IMR-90 (cell line): ENCODE measurements around the gene CRACDL. TPM values are rescaled to one million over a fixed set of nuclear protein-coding genes. Genes with fewer than 3 reads are reported as not detected.
A peak's percentile ranks its signal among the peaks of the same experiment; 100 is the strongest.

Experiments used
- ATAC-seq: fragments of 200-7000 bp; cut with Tn5 transposase; 2 replicates; pipeline ENCODE4 v1.9.1; 2020; ENCODE audit warnings: low read depth, mild to moderate bottlenecking, moderate library complexity
- BruUV-seq: library from RNA; stranded (reverse); fragments of 400-500 nt; replicated peaks from 2 replicates; lab custom pipeline; 2021; lab: Mats Ljungman, UMichigan
- CTCF ChIA-PET: fragments of 300-600 bp; formaldehyde crosslinking; extraction: SDS; loops from one replicate; lab custom pipeline; 2021; ENCODE audit warnings: antibody characterized with exemption; lab: Yijun Ruan, JAX
- POLR2A ChIA-PET: fragments of 300-600 bp; sonication (Branson Sonifier 250); formaldehyde crosslinking; loops from one replicate; lab custom pipeline; 2022; ENCODE audit warnings: antibody characterized with exemption; ENCODE audit not compliant: unreplicated experiment; lab: Charles Lee
- DNase-seq: peaks from one replicate; pipeline ENCODE4 v3.0.0; 2013
- H2AFZ ChIP-seq: replicated peaks from 2 replicates; pipeline ENCODE3; 2013; ENCODE audit warnings: low read length, mild to moderate bottlenecking; ENCODE audit not compliant: poor library complexity
- H2AK5ac ChIP-seq: 2 replicates; pipeline ENCODE4 v1.6.1; 2013; ENCODE audit warnings: low read depth, low read length, inconsistent platforms
- H2AK9ac ChIP-seq: replicated peaks from 2 replicates; pipeline ENCODE3; 2013; ENCODE audit warnings: mild to moderate bottlenecking, low read depth, low read length, moderate library complexity; ENCODE audit not compliant: poor library complexity
- H2BK120ac ChIP-seq: 2 replicates; pipeline ENCODE4 v1.6.1; 2013; ENCODE audit warnings: low read depth, low read length, inconsistent platforms
- H2BK15ac ChIP-seq: 3 replicates; pipeline ENCODE4 v1.6.1; 2013; ENCODE audit warnings: low read depth, low read length, inconsistent platforms
- H2BK20ac ChIP-seq: 2 replicates; pipeline ENCODE4 v1.6.1; 2013; ENCODE audit warnings: low read depth, mild to moderate bottlenecking, inconsistent platforms, low read length, moderate library complexity
- H2BK5ac ChIP-seq: 2 replicates; pipeline ENCODE4 v1.6.1; 2013; ENCODE audit warnings: mild to moderate bottlenecking, low read depth, low read length, inconsistent platforms; ENCODE audit not compliant: poor library complexity, severe bottlenecking
- H3K14ac ChIP-seq: replicated peaks from 2 replicates; pipeline ENCODE4 v1.6.1; 2013; ENCODE audit warnings: low read depth, low read length, inconsistent platforms
- H3K18ac ChIP-seq: 2 replicates; pipeline ENCODE4 v1.6.1; 2013; ENCODE audit warnings: low read depth, low read length, control low read depth
- H3K23ac ChIP-seq: 2 replicates; pipeline ENCODE4 v1.6.1; 2013; ENCODE audit warnings: low read depth, low read length, inconsistent platforms
- H3K27ac ChIP-seq: 2 replicates; pipeline ENCODE4 v1.5.1; 2013; ENCODE audit warnings: mild to moderate bottlenecking, control low read depth, low read length; ENCODE audit not compliant: insufficient read depth
- H3K27me3 ChIP-seq: 2 replicates; pipeline ENCODE4 v1.6.1; 2013; ENCODE audit warnings: low read length; ENCODE audit not compliant: control insufficient read depth, insufficient read depth
- H3K36me3 ChIP-seq: 2 replicates; pipeline ENCODE4 v1.6.1; 2013; ENCODE audit warnings: low read length, mixed read lengths; ENCODE audit not compliant: control insufficient read depth, insufficient read depth
- H3K4ac ChIP-seq: 2 replicates; pipeline ENCODE4 v1.6.1; 2013; ENCODE audit warnings: low read depth, low read length, inconsistent platforms
- H3K4me1 ChIP-seq: 2 replicates; pipeline ENCODE4 v1.6.1; 2013; ENCODE audit warnings: low read length, mixed read lengths; ENCODE audit not compliant: control insufficient read depth, insufficient read depth
- H3K4me2 ChIP-seq: 2 replicates; pipeline ENCODE4 v1.6.1; 2013; ENCODE audit warnings: low read depth, mild to moderate bottlenecking, control low read depth, low read length, moderate library complexity
- H3K4me3 ChIP-seq: 2 replicates; pipeline ENCODE4 v1.5.1; 2013; ENCODE audit warnings: low read depth, mild to moderate bottlenecking, control low read depth, low read length, moderate library complexity; ENCODE audit not compliant: insufficient read depth
- H3K56ac ChIP-seq: 2 replicates; pipeline ENCODE4 v1.6.1; 2013; ENCODE audit warnings: low read length, inconsistent platforms; ENCODE audit not compliant: insufficient read depth; ENCODE audit errors: extremely low read depth
- H3K79me1 ChIP-seq, 2 experiments: 2 replicates each; pipeline ENCODE4 v1.6.1; 2013; ENCODE audit warnings: low read length in 2 of 2, inconsistent platforms in 1 of 2, low read depth in 1 of 2
- H3K9ac ChIP-seq: 2 replicates; pipeline ENCODE4 v1.6.1; 2013; ENCODE audit warnings: low read depth, low read length, control low read depth
- H3K9me1 ChIP-seq: 2 replicates; pipeline ENCODE4 v1.6.1; 2013; ENCODE audit warnings: low read length, inconsistent platforms; ENCODE audit not compliant: insufficient read depth
- H3K9me3 ChIP-seq: 2 replicates; pipeline ENCODE4 v1.6.1; 2013; ENCODE audit warnings: low read length; ENCODE audit not compliant: control insufficient read depth, insufficient read depth
- H4K20me1 ChIP-seq: 2 replicates; pipeline ENCODE4 v1.6.1; 2013; ENCODE audit warnings: low read length, inconsistent platforms; ENCODE audit not compliant: insufficient read depth
- H4K5ac ChIP-seq: 2 replicates; pipeline ENCODE4 v1.6.1; 2013; ENCODE audit warnings: mild to moderate bottlenecking, low read depth, low read length, control low read depth
- H4K8ac ChIP-seq, 2 experiments: 2 replicates each; pipeline ENCODE4 v1.6.1; 2013; ENCODE audit warnings: low read depth in 2 of 2, low read length in 2 of 2, control low read depth in 1 of 2, inconsistent platforms in 1 of 2
- H4K91ac ChIP-seq: 2 replicates; pipeline ENCODE4 v1.6.1; 2013; ENCODE audit warnings: low read depth, low read length, inconsistent platforms; ENCODE audit not compliant: insufficient read depth
- BHLHE40 ChIP-seq: fragments of 150-350 bp; IDR thresholded peaks from 2 replicates; pipeline ENCODE4 v1.6.1; 2016; ENCODE audit warnings: mild to moderate bottlenecking, low read depth, low read length
- CEBPB ChIP-seq: IDR thresholded peaks from 2 replicates; pipeline ENCODE4 v1.6.1; 2012; ENCODE audit warnings: low read depth, low read length, improper control_type of control experiment
- CHD1 ChIP-seq: IDR thresholded peaks from 2 replicates; pipeline ENCODE4 v1.6.1; 2012; ENCODE audit warnings: low read depth, low read length, improper control_type of control experiment
- FOS ChIP-seq: fragments of 150-350 bp; IDR thresholded peaks from 2 replicates; pipeline ENCODE4 v1.6.1; 2016; ENCODE audit warnings: low read depth, low read length
- MAFK ChIP-seq: IDR thresholded peaks from 2 replicates; pipeline ENCODE4 v1.6.1; 2012; ENCODE audit warnings: low read depth, low read length, improper control_type of control experiment
- MAZ ChIP-seq: IDR thresholded peaks from 2 replicates; pipeline ENCODE4 v1.6.1; 2012; ENCODE audit warnings: low read depth, mild to moderate bottlenecking, low read length, improper control_type of control experiment, moderate library complexity, borderline replicate concordance
- MXI1 ChIP-seq: IDR thresholded peaks from 2 replicates; pipeline ENCODE4 v1.6.1; 2012; ENCODE audit warnings: low read depth, mild to moderate bottlenecking, low read length, moderate library complexity, borderline replicate concordance
- NFE2L2 ChIP-seq: fragments of 150-350 bp; IDR thresholded peaks from 2 replicates; pipeline ENCODE4 v1.6.1; 2016; ENCODE audit warnings: low read depth, mild to moderate bottlenecking, low read length
- RCOR1 ChIP-seq: IDR thresholded peaks from 2 replicates; pipeline ENCODE4 v1.6.1; 2012; ENCODE audit warnings: mild to moderate bottlenecking, low read length, improper control_type of control experiment; ENCODE audit not compliant: insufficient replicate concordance
- RFX5 ChIP-seq: IDR thresholded peaks from 2 replicates; pipeline ENCODE4 v1.8.0; 2012; ENCODE audit warnings: low read depth, mild to moderate bottlenecking, low read length, moderate library complexity
- SMC3 ChIP-seq: fragments of 150-350 bp; IDR thresholded peaks from 2 replicates; pipeline ENCODE4 v1.6.1; 2016; ENCODE audit warnings: low read depth, mild to moderate bottlenecking, antibody characterized with exemption, low read length, moderate library complexity
- WGBS, 2 experiments: methylation state at CpG; one replicate each; pipeline versions ENCODE4 v1.1.5 to v1.1.7; 2013; ENCODE audit warnings: missing lambda C conversion rate in 2 of 2; ENCODE audit not compliant: insufficient read length in 1 of 2; ENCODE audit errors: extremely low coverage in 2 of 2; 5-methylcytosine and 5-hydroxymethylcytosine counted together
- dilution Hi-C: fragments of 300-500 bp; cut with HindIII; formaldehyde crosslinking; loops from one replicate; pipeline ENCODE4 v1.14.3; 2018; ENCODE audit warnings: low sequenced_read_pairs; ENCODE audit not compliant: unreplicated experiment
- in situ Hi-C: fragments of 300-500 bp; cut with MboI; formaldehyde crosslinking; loops from 3 replicates; pipeline ENCODE4 v1.14.3; 2019; ENCODE audit warnings: low sequenced_read_pairs, inconsistent platforms, mixed read lengths
- intact Hi-C: fragments of 100-400 bp; cut with micrococcal nuclease; formaldehyde crosslinking; loops from 2 replicates; pipeline ENCODE4 v1.10.0; 2022
- polyA plus RNA-seq, 3 experiments: library from polyadenylated mRNA; depleted of rRNA; stranded (reverse); fragments of >200 nt; gene quantifications; 2 replicates each; pipeline ENCODE4 v1.2.3, GENCODE V29; 2012; ENCODE audit warnings: low replicate concordance in 1 of 3
- total RNA-seq: library from RNA; depleted of rRNA; stranded (reverse); fragments of >200 nt; gene quantifications from 2 replicates; pipeline ENCODE4 v1.2.3, GENCODE V29; 2012
- TF ChIP-seq, protein P1 (sequence below): conservative IDR thresholded peaks from 2 replicates; pipeline ENCODE4 v1.5.1; 2012; ENCODE audit warnings: mild to moderate bottlenecking, low read depth, low read length, improper control_type of control experiment
- TF ChIP-seq, protein P2 (sequence below): fragments of 150-350 bp; IDR thresholded peaks from 2 replicates; pipeline ENCODE4 v1.6.1; 2017; ENCODE audit warnings: mild to moderate bottlenecking, antibody characterized with exemption, low read length, low read depth

Gene CRACDL
- total and polyA plus RNA-seq, 2 of the 4 experiments (the other 2 are of a cell fraction) = not detected

DNA sequence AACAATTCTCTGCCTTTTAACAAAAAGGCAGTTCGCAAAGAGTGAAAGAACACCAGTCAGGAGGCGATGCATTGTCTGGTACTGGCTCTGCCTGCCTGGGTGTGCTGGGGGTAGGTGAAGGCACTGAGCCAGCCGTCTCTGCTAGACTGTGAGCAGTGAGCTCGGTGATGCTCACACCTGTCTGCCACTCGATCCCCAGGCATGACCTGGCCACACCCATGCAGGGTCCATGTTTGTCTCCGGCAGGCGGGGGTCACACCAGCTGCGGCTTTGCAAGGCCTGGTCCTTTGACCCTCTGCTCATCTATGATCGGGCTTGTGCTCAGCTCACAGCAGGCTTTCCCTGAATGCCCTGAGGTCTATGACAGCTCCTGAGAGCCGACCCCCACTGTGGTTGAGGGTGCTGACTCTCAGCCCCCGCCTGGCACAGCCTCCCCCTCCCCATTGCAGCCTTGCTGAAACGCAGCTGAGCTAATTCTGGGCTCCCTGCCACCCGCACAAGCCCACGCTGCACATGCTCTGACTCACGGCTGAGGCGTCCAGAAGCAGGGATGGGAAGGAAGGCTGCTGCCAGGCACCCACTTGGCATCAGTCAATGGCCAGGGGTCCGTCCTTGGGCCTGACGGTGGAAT is 23.7 kb downstream of the CRACDL start:
- Histone ChIP-seq H3K56ac (no peak overlapping the region), H3K27me3 (peaks cover 4% of the 10 kb centered on the region; the same call in 1 of the 2 replicates), H3K4me1 (peaks cover 13% of the 10 kb centered on the region; the same call in 1 of the 2 replicates), H2BK15ac (no peak overlapping the region), H3K4me3 (no peak overlapping the region), H3K27ac (no peak overlapping the region), H3K14ac (no peak overlapping the region), H3K9ac (no peak overlapping the region), H2AK5ac (no peak overlapping the region), H3K23ac (no peak overlapping the region), H2AK9ac (no peak overlapping the region), H3K79me1 (no peaks in the 10 kb centered on the region), H2BK5ac (no peak overlapping the region), H3K4me2 (no peak overlapping the region), H3K9me3 (no peaks in the 10 kb centered on the region), H2BK20ac (no peak overlapping the region), H3K18ac (no peak overlapping the region), H4K5ac (no peak overlapping the region), H3K4ac (no peak overlapping the region), H2BK120ac (no peak overlapping the region), H4K20me1 (no peaks in the 10 kb centered on the region), H3K9me1 (no peaks in the 10 kb centered on the region), H2AFZ (peak overlapping the region; percentile 12), H4K91ac (no peak overlapping the region), H3K36me3 (no peaks in the 10 kb centered on the region), H4K8ac (no peak overlapping the region)
- 18% methylated on average over 2 of the region's 18 CpGs; no CpG with 5 or more reads in 1 of the 2 experiments for WGBS, 2 experiments
- DNase-seq = peak; percentile 89
- no peak for TF ChIP-seq CHD1
- TF ChIP-seq, protein P1, sequence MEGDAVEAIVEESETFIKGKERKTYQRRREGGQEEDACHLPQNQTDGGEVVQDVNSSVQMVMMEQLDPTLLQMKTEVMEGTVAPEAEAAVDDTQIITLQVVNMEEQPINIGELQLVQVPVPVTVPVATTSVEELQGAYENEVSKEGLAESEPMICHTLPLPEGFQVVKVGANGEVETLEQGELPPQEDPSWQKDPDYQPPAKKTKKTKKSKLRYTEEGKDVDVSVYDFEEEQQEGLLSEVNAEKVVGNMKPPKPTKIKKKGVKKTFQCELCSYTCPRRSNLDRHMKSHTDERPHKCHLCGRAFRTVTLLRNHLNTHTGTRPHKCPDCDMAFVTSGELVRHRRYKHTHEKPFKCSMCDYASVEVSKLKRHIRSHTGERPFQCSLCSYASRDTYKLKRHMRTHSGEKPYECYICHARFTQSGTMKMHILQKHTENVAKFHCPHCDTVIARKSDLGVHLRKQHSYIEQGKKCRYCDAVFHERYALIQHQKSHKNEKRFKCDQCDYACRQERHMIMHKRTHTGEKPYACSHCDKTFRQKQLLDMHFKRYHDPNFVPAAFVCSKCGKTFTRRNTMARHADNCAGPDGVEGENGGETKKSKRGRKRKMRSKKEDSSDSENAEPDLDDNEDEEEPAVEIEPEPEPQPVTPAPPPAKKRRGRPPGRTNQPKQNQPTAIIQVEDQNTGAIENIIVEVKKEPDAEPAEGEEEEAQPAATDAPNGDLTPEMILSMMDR = no peak
- TF ChIP-seq RFX5 = no peak
- TF ChIP-seq, protein P2, sequence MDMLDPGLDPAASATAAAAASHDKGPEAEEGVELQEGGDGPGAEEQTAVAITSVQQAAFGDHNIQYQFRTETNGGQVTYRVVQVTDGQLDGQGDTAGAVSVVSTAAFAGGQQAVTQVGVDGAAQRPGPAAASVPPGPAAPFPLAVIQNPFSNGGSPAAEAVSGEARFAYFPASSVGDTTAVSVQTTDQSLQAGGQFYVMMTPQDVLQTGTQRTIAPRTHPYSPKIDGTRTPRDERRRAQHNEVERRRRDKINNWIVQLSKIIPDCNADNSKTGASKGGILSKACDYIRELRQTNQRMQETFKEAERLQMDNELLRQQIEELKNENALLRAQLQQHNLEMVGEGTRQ = no peak
- peak; percentile 71 for TF ChIP-seq MAZ
- peak; percentile 56 for TF ChIP-seq CEBPB
- TF ChIP-seq MAFK = no peak
- peak; percentile 44 for TF ChIP-seq RCOR1
- no peak for TF ChIP-seq NFE2L2
- no peak for TF ChIP-seq MXI1
- TF ChIP-seq BHLHE40 = peak; percentile 88
- TF ChIP-seq FOS = peak; percentile 67
- TF ChIP-seq SMC3 = no peak
- ATAC-seq = peak; percentile 73
- BruUV-seq = no TSS peak
- in situ Hi-C loops (no loop called here), intact Hi-C loops (no loop called here), dilution Hi-C loops (no loop called here)
- ChIA-PET POLR2A (no interaction called here), CTCF (no interaction called here)
